Heart left ventricle (tissue), 16 donors: ENCODE measurements around the gene C2orf80. TPM values are rescaled to one million over a fixed set of nuclear protein-coding genes. Genes with fewer than 3 reads are reported as not detected.
"Not testable (repeated sequence)": the region's sequence is repeated elsewhere in the genome, so short reads cannot be mapped to it uniquely, and the experiment has no call there.

Source experiments
- ATAC-seq, 4 donors: fragments of 200-7000 bp; cut with Tn5 transposase; one replicate each; pipeline ENCODE4 v1.9.1; 2020 to 2022; ENCODE audit warnings: moderate library complexity in 4 of 4, mild to moderate bottlenecking in 3 of 4, moderate number of reproducible peaks in 1 of 4
- DNase-seq, 5 donors: peaks; one replicate each; pipeline ENCODE4 v3.0.0-alpha.2; 2020
- H3K27ac ChIP-seq, 12 donors: fragments of 200-600 bp; sonication (generic) in 4 of 12; one replicate each; pipeline versions ENCODE4 v1.5.0 to v1.8.0; 2016 to 2022; ENCODE audit warnings: mild to moderate bottlenecking in 2 of 12
- H3K27me3 ChIP-seq, 9 donors: fragments of 200-600 bp; sonication (generic) in 2 of 9; one replicate each; pipeline versions ENCODE4 v1.5.1 to v1.8.0; 2016 to 2022; ENCODE audit warnings: mild to moderate bottlenecking in 3 of 9
- H3K36me3 ChIP-seq, 9 donors: fragments of 200-600 bp; sonication (generic) in 2 of 9; one replicate each; pipeline versions ENCODE4 v1.5.0 to v1.8.0; 2018 to 2022; ENCODE audit warnings: mild to moderate bottlenecking in 2 of 9
- H3K4me1 ChIP-seq, 12 donors: fragments of 200-600 bp; sonication (generic) in 4 of 12; one replicate each; pipeline versions ENCODE4 v1.5.0 to v1.8.0; 2016 to 2022; ENCODE audit warnings: mild to moderate bottlenecking in 3 of 12
- H3K4me3 ChIP-seq, 12 donors: fragments of 200-600 bp; sonication (generic) in 4 of 12; one replicate each; pipeline versions ENCODE4 v1.5.0 to v1.8.0; 2017 to 2022; ENCODE audit warnings: mild to moderate bottlenecking in 9 of 12, moderate library complexity in 4 of 12
- H3K9me3 ChIP-seq, 12 donors: fragments of 200-600 bp; sonication (generic) in 4 of 12; one replicate each; pipeline versions ENCODE4 v1.5.0 to v1.8.0; 2016 to 2022; ENCODE audit warnings: mild to moderate bottlenecking in 1 of 12
- CTCF ChIP-seq, 12 donors: fragments of 200-600 bp; sonication (generic) in 4 of 12; IDR thresholded peaks; one replicate each; pipeline versions ENCODE4 v1.5.0 to v1.8.0; 2018 to 2022; ENCODE audit warnings: antibody characterized with exemption in 12 of 12, mild to moderate bottlenecking in 5 of 12
- POLR2A ChIP-seq, 2 donors: fragments of 450-650 bp; IDR thresholded peaks; one replicate each; pipeline ENCODE4 v1.6.1; 2017; ENCODE audit warnings: antibody characterized with exemption in 2 of 2, mild to moderate bottlenecking in 2 of 2, moderate library complexity in 2 of 2
- WGBS, 4 donors: extraction: QIAGEN DNeasy Blood & Tissue Kit in 2 of 4; methylation state at CpG; one replicate each; pipeline versions ENCODE4 v1.1.5 to v1.1.7; 2013 to 2018; 5-methylcytosine and 5-hydroxymethylcytosine counted together
- intact Hi-C, 10 donors: fragments of 100-400 bp; cut with DNase I; formaldehyde crosslinking; loops; one replicate each; pipeline versions ENCODE4 v1.11.1 to v1.14.2; 2022
- polyA plus RNA-seq, 2 donors: library from polyadenylated mRNA; stranded (reverse); fragments of 200-250 nt; gene quantifications; one replicate each; pipeline ENCODE4 v1.2.3, GENCODE V29; 2013
- total RNA-seq, 9 donors: library from RNA; depleted of rRNA in 2 of 9; stranded (reverse); fragments of >200 nt in 2 of 9; fragmentation: NEBNext Ultra II Directional in 3 of 9; extraction: Animal tissue kit (Norgen Biotek cat#: 25700) in 3 of 9; gene quantifications; one replicate each; pipeline versions ENCODE4 v1.1.0 to v1.2.4, GENCODE V29; 2016 to 2023
- donor health status: ischemic (EF 13 %, LVEDD 7.1; RV severe dilation, severe dysfunction).
- donor health status: healthy with polysubstance abuse.
- donor health status: DM: no; HTN: yes; CAD: no.
- donor health status: DM: no; HTN: no; CAD: no.
- donor health status: ischemic (EF 25% LVEDD 6.9; RV normal size, moderate dysfunction).
- donor health status: ischemic (EF 25% LVEDD 5.7; RV mildly dilated, moderate dysfunction).
- donor health status: healthy.
- donor health status: DM: yes; HTN: yes; CAD: no.
- donor health status: ischemic (EF 35%, LVEDD 5.7; RV mildly dilated, moderate dysfunction).
- donor health status: nonischemic (EF 11% LVEDD 7.7; RV severe dilation, severe dysfunction).
- donor health status: DM: yes; HTN: yes; CAD: no.
- donor health status: PGD.
- donor health status: ischemic (EF 29% LVEDD 5.4; RV normal size, mild dysfunction).
- donor health status: nonischemic (EF 23%, LVEDD 6.1; RV moderate dilation, normal function).

The C2orf80 gene
- total and polyA plus RNA-seq, 11 donors = not detected

GRCh38 chr2:208118918-208119317, 70.9 kb downstream of the C2orf80 start:
- Histone ChIP-seq H3K27me3 (peaks cover 0 to 13% (median 6%) of the 10 kb centered on the region in 9 donors), H3K4me1 (peaks cover 0 to 2% (median 0%) of the 10 kb centered on the region in 12 donors), H3K36me3 (no peaks in the 10 kb centered on the region), H3K4me3 (no peak overlapping the region), H3K27ac (no peak overlapping the region), H3K9me3 (no peaks in the 10 kb centered on the region)
- TF ChIP-seq POLR2A (IDR thresholded peaks at IDR 0.05) (no peak), CTCF (IDR thresholded peaks at IDR 0.05) (no peak)
- intact Hi-C loops = no loop called here
- WGBS, 4 donors = 95 to 98% (median 96%) methylated on average over 3 of the region's 3 CpGs
- no peak for DNase-seq
- ATAC-seq = no peak

- intact Hi-C loops, ATAC-seq, H3K4me3 ChIP-seq, H3K4me1 ChIP-seq, H3K9me3 ChIP-seq, H3K27ac ChIP-seq, H3K36me3 ChIP-seq, DNase-seq: not testable (repeated sequence)
- WGBS, 4 donors = 87 to 94% (median 92%) methylated on average over 11 of the region's 11 CpGs
- peaks cover 0 to 19% (median 3%) of the 10 kb centered on the region in 9 donors for H3K27me3 ChIP-seq
Observed at GRCh38 chr2:208117390-208117789, 72.4 kb downstream of the C2orf80 start.

Other genes starting within 250 kb of the C2orf80 start
- 10 to 100 TPM; 10.3 to 28.3 (median 17.4) TPM for gene PLEKHM3, start 164.5 kb downstream of the C2orf80 start, total RNA-seq
- gene PLEKHM3, start 164.5 kb downstream of the C2orf80 start, polyA plus RNA-seq = 1 to 10 TPM; 5.2 to 7.3 TPM
- gene CRYGD, start 65.5 kb downstream of the C2orf80 start, total RNA-seq = not detected
- not detected for gene CRYGD, start 65.5 kb downstream of the C2orf80 start, polyA plus RNA-seq
- not detected for gene CRYGC, start 60.2 kb downstream of the C2orf80 start, total RNA-seq
- gene CRYGC, start 60.2 kb downstream of the C2orf80 start, polyA plus RNA-seq = not detected
- not detected for gene CRYGB, start 43.9 kb downstream of the C2orf80 start, total RNA-seq
- gene CRYGB, start 43.9 kb downstream of the C2orf80 start, polyA plus RNA-seq = not detected
- not detected for gene CRYGA, start 26.4 kb downstream of the C2orf80 start, total RNA-seq
- not detected for gene CRYGA, start 26.4 kb downstream of the C2orf80 start, polyA plus RNA-seq
- gene IDH1, start 65.0 kb upstream of the C2orf80 start, total RNA-seq = 100 to 1,000 TPM in 1 of 9 donors, 10 to 100 TPM in 8; 21.5 to 115 (median 34.6) TPM
- gene IDH1, start 65.0 kb upstream of the C2orf80 start, polyA plus RNA-seq = 10 to 100 TPM; 16.0 to 20.5 TPM
- 10 to 100 TPM; 12.5 to 31.4 (median 20.3) TPM for gene PIKFYVE, start 76.2 kb upstream of the C2orf80 start, total RNA-seq
- gene PIKFYVE, start 76.2 kb upstream of the C2orf80 start, polyA plus RNA-seq = 1 to 10 TPM; 4.2 to 6.7 TPM
- under 1 TPM in 2 of 9 donors, not detected in 7; 0.11 to 0.34 TPM for gene PTH2R, start 216.8 kb upstream of the C2orf80 start, total RNA-seq
- not detected for gene PTH2R, start 216.8 kb upstream of the C2orf80 start, polyA plus RNA-seq